K562 (cell line): Measurements from ENCODE around the gene RASL12. TPM values are rescaled to one million over a fixed set of nuclear protein-coding genes. Genes with fewer than 3 reads are reported as not detected.
A peak's percentile ranks its signal among the peaks of the same experiment; 100 is the strongest.

Experiments
- ATAC-seq: fragments of 200-7000 bp; cut with Tn5 transposase; 3 replicates; pipeline ENCODE4 v1.9.1; 2020; ENCODE audit warnings: moderate library complexity
- BruUV-seq: library from RNA; stranded (reverse); fragments of 400-500 nt; replicated peaks from 2 replicates; lab custom pipeline; 2021; lab: Mats Ljungman, UMichigan
- CTCF ChIA-PET: fragments of 300-600 bp; formaldehyde crosslinking; extraction: SDS; loops from one replicate; lab custom pipeline; 2021; ENCODE audit warnings: low intra/inter-chr PET ratio; lab: Yijun Ruan, JAX
- POLR2A ChIA-PET: fragments of 300-600, 350-650 bp; sonication (Branson Sonifier 250); formaldehyde crosslinking; extraction: SDS; loops from one replicate; lab custom pipeline; 2021; ENCODE audit warnings: antibody characterized with exemption, inconsistent platforms; lab: Yijun Ruan, JAX
- DNase-seq, 4 experiments: peaks; one replicate each; pipeline versions ENCODE4 v3.0.0 to v3.0.0-alpha.2; 2011 to 2018; ENCODE audit warnings: low spot score in 3 of 4, mixed read lengths in 3 of 4; ENCODE audit errors: extremely low read depth in 1 of 4
- FAIRE-seq: peaks from 2 replicates; lab custom pipeline; 2011; peaks lifted over from hg19 to GRCh38; lab: Jason Lieb, UNC
- H2AFZ ChIP-seq: 2 replicates; pipeline ENCODE4 v1.6.0; 2011; ENCODE audit warnings: low read depth, low read length, control low read depth, inconsistent platforms
- H3K27ac ChIP-seq: fragments of 200-600 bp; 3 replicates; pipeline ENCODE4 v1.8.0; 2011; ENCODE audit warnings: low read depth, mild to moderate bottlenecking, control low read depth, inconsistent platforms, low read length, moderate library complexity, mixed read lengths; ENCODE audit errors: extremely low read depth
- H3K27me3 ChIP-seq, 2 experiments: fragments of 300-600 bp in 1 of 2; 2 replicates in 1 of 2; 3 replicates in 1 of 2; pipeline versions ENCODE4 v1.6.0 to v1.8.0; 2011; ENCODE audit warnings: inconsistent platforms in 2 of 2, low read length in 2 of 2, mild to moderate bottlenecking in 1 of 2, mixed read lengths in 1 of 2, moderate library complexity in 1 of 2; ENCODE audit not compliant: control insufficient read depth in 2 of 2, insufficient read depth in 2 of 2
- H3K36me3 ChIP-seq: fragments of 300-600 bp; 3 replicates; pipeline ENCODE4 v1.8.0; 2011; ENCODE audit warnings: mild to moderate bottlenecking, low read length, inconsistent platforms; ENCODE audit not compliant: control insufficient read depth, insufficient read depth
- H3K4me1 ChIP-seq, 2 experiments: fragments of 200-600 bp in 1 of 2; replicated peaks in 1 of 2; 2 replicates in 1 of 2; 3 replicates in 1 of 2; pipeline versions ENCODE4 v1.5.1 to v1.8.0; 2011; ENCODE audit warnings: inconsistent platforms in 2 of 2, low read length in 2 of 2, mild to moderate bottlenecking in 1 of 2, mixed read lengths in 1 of 2, moderate library complexity in 1 of 2; ENCODE audit not compliant: control insufficient read depth in 2 of 2, insufficient read depth in 2 of 2
- H3K4me2 ChIP-seq: 2 replicates; pipeline ENCODE4 v1.6.1; 2011; ENCODE audit warnings: low read length, control low read depth, inconsistent platforms, mixed read lengths; ENCODE audit not compliant: insufficient read depth
- H3K4me3 ChIP-seq: fragments of 200-600 bp; sonication (generic), shearing (Covaris generic); 2 replicates; pipeline ENCODE4 v1.5.1; 2016; ENCODE audit warnings: control low read depth, inconsistent platforms
- H3K79me2 ChIP-seq: fragments of 200-600 bp; 3 replicates; pipeline ENCODE4 v1.8.0; 2011; ENCODE audit warnings: low read length, inconsistent platforms; ENCODE audit not compliant: control insufficient read depth, insufficient read depth
- H3K9ac ChIP-seq, 2 experiments: 2 replicates each; pipeline versions ENCODE4 v1.6.0 to v1.6.1; 2011; ENCODE audit warnings: low read depth in 2 of 2, low read length in 2 of 2, control low read depth in 1 of 2, inconsistent platforms in 1 of 2, mild to moderate bottlenecking in 1 of 2, mixed read lengths in 1 of 2; ENCODE audit not compliant: insufficient read depth in 1 of 2
- H3K9me1 ChIP-seq: one replicate; pipeline ENCODE4 v1.6.0; 2011; ENCODE audit warnings: inconsistent platforms, mild to moderate bottlenecking, low read length, moderate library complexity; ENCODE audit not compliant: control insufficient read depth, insufficient read depth
- H3K9me3 ChIP-seq: replicated peaks from 2 replicates; pipeline ENCODE4 v1.5.1; 2011; ENCODE audit warnings: low read depth, low read length, inconsistent platforms; ENCODE audit not compliant: control insufficient read depth, insufficient read depth
- H4K20me1 ChIP-seq: replicated peaks from 2 replicates; pipeline ENCODE4 v1.6.1; 2011; ENCODE audit warnings: low read length, inconsistent platforms, mixed read lengths; ENCODE audit not compliant: control insufficient read depth, insufficient read depth
- EGR1 ChIP-seq: fragments of 450-650 bp; conservative IDR thresholded peaks from 2 replicates; pipeline ENCODE4 v1.6.1; 2017; ENCODE audit warnings: mild to moderate bottlenecking
- FOXK2 ChIP-seq, 2 experiments: fragments of 450-650 bp; IDR thresholded peaks in 1 of 2; conservative IDR thresholded peaks in 1 of 2; 2 replicates each; pipeline ENCODE4 v1.6.1; 2016; ENCODE audit warnings: low read depth in 2 of 2, mild to moderate bottlenecking in 1 of 2
- HDAC1 ChIP-seq, 2 experiments: fragments of 450-650 bp; IDR thresholded peaks; 2 replicates each; pipeline ENCODE4 v1.6.1; 2016 to 2017; ENCODE audit warnings: inconsistent platforms in 1 of 2, mild to moderate bottlenecking in 1 of 2, moderate library complexity in 1 of 2
- MAX ChIP-seq: sonication (generic); formaldehyde crosslinking; IDR thresholded peaks from 2 replicates; pipeline ENCODE4 v1.9.0; 2022; ENCODE audit warnings: mild to moderate bottlenecking, missing genetic modification reagents
- NFIC ChIP-seq: fragments of 450-650 bp; IDR thresholded peaks from 2 replicates; pipeline ENCODE4 v1.6.1; 2017; ENCODE audit warnings: mild to moderate bottlenecking, inconsistent platforms
- NRF1 ChIP-seq, 2 experiments: fragments of 450-650 bp; IDR thresholded peaks in 1 of 2; conservative IDR thresholded peaks in 1 of 2; 2 replicates each; pipeline ENCODE4 v1.6.1; 2014; ENCODE audit warnings: mild to moderate bottlenecking in 2 of 2
- SNIP1 ChIP-seq: fragments of 450-650 bp; IDR thresholded peaks from 2 replicates; pipeline ENCODE4 v1.7.1; 2017; ENCODE audit warnings: low read depth, mild to moderate bottlenecking
- STAG1 ChIP-seq: sonication (generic); formaldehyde crosslinking; IDR thresholded peaks from 2 replicates; pipeline ENCODE4 v1.5.0; 2020; ENCODE audit warnings: missing genetic modification reagents, borderline replicate concordance
- YY1 ChIP-seq, 3 experiments: IDR thresholded peaks; 2 replicates each; pipeline ENCODE4 v1.6.1; 2011; ENCODE audit warnings: low read length in 2 of 3, mild to moderate bottlenecking in 2 of 3, moderate library complexity in 2 of 3, borderline replicate concordance in 1 of 3, control low read depth in 1 of 3, low read depth in 1 of 3; ENCODE audit not compliant: insufficient read depth in 3 of 3, insufficient replicate concordance in 2 of 3, control insufficient read depth in 1 of 3, insufficient read length in 1 of 3; ENCODE audit errors: extremely low read depth in 1 of 3
- ZBTB1 ChIP-seq: sonication (generic); formaldehyde crosslinking; IDR thresholded peaks from 2 replicates; pipeline ENCODE4 v1.8.1; 2023; ENCODE audit warnings: missing genetic modification reagents, low read depth, mild to moderate bottlenecking, borderline replicate concordance
- ZC3H11A ChIP-seq: IDR thresholded peaks from 2 replicates; pipeline ENCODE4 v1.6.1; 2012; ENCODE audit warnings: low read depth, low read length, improper control_type of control experiment
- ZNF121 ChIP-seq: sonication (generic); formaldehyde crosslinking; conservative IDR thresholded peaks from 2 replicates; pipeline ENCODE4 v1.8.0; 2022; ENCODE audit warnings: missing genetic modification reagents
- WGBS: fragments of 100-300 bp; shearing (Covaris generic); methylation state at CpG from one replicate; pipeline ENCODE4 v1.1.6; 2016; ENCODE audit warnings: low coverage, mixed read lengths; ENCODE audit not compliant: insufficient coverage; ENCODE audit errors: missing lambda C conversion rate; 5-methylcytosine and 5-hydroxymethylcytosine counted together
- in situ Hi-C: fragments of 300-500 bp; cut with MboI; formaldehyde crosslinking; loops from 4 replicates; pipeline ENCODE4 v1.15.0; 2018; ENCODE audit warnings: inconsistent platforms, mixed read lengths
- intact Hi-C: fragments of 100-400 bp; cut with micrococcal nuclease; formaldehyde crosslinking; loops from 2 replicates; pipeline ENCODE4 v1.14.2; 2022
- polyA plus RNA-seq, 8 experiments: library from polyadenylated mRNA; depleted of rRNA in 4 of 8; stranded (reverse) in 5 of 8; unstranded in 3 of 8; fragments of >200 nt; fragmentation: Nextera tagmentation in 2 of 8; fragmentation: Illumina TruSeq in 1 of 8; extraction: Ambion mirVana in 2 of 8; extraction: Trizol in 1 of 8; gene quantifications; 2 replicates each; pipeline versions ENCODE4 v1.2.1 to v1.2.3, GENCODE V29; 2011 to 2014; ENCODE audit warnings: inconsistent platforms in 1 of 8, missing spikeins in 1 of 8
- total RNA-seq, 7 experiments: library from RNA; depleted of rRNA in 6 of 7; stranded (reverse); fragments of >200 nt in 6 of 7; fragmentation: Illumina TruSeq in 2 of 7; extraction: Trizol in 2 of 7; gene quantifications; 2 replicates each; pipeline versions ENCODE4 v1.2.1 to v1.2.3, GENCODE V29; 2011 to 2021; ENCODE audit warnings: low replicate concordance in 1 of 7

RASL12 gene
- total and polyA plus RNA-seq, 9 of the 15 experiments (the other 6 are each of a cell fraction or from before 2014, with no cell fraction given) = not detected

DNA sequence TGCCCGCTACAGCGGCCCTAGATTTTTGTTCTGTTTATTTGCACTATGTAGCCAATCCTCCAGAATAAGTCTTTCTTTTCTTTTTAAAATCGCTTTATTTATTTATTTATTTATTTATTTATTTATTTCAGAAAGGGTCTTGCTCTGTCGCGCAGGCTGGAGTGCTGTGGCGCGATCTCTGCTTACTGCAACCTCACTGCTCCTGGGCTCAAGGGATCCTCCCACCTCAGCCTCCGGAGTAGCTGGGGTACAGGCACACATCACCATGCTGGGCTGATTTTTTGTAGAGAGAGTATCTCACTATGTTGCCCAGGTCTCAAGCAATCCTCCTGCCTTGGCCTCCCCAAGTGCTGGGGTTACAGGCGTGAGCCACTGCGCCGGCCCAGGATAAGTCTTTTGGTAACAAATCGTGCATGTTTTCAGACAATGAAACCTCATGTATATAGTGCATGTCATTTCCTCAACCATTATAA lies 38.0 kb downstream of the RASL12 start:
- peaks cover 8 to 13% of the 10 kb centered on the region in 2 experiments; a peak in 4 of 5 replicates for H3K4me1 ChIP-seq

GRCh38 chr15:65028921-65029735 lies 38.7 kb downstream of the RASL12 start, which contains the start of gene MTFMT:
Gene MTFMT (minus strand): TSS chr15:65029639. CDS start chr15:65029613, 26 bp downstream.
- Histone ChIP-seq H3K27ac (peak within 1 kb of the TSS; percentile 61), H4K20me1 (no peaks in the 10 kb centered on the region), H3K9ac (peak within 1 kb of the TSS; percentile 70 to 97), H3K4me3 (peak within 1 kb of the TSS; percentile 84), H3K79me2 (peaks cover 19% of the 10 kb centered on the region), H3K4me1 (peaks cover 8 to 13% of the 10 kb centered on the region in 2 experiments; a peak in 4 of 5 replicates), H3K27me3 (no peaks in the 10 kb centered on the region), H3K9me3 (no peaks in the 10 kb centered on the region), H3K36me3 (peaks cover 20% of the 10 kb centered on the region), H3K4me2 (peak within 1 kb of the TSS; percentile 84), H2AFZ (peak within 1 kb of the TSS; percentile 93), H3K9me1 (no peaks in the 10 kb centered on the region)
- intact Hi-C loops = no loop called here
- ChIA-PET CTCF (interaction anchor here (0.7 kb wide), 1 partner anchor 301 kb away, joined by 4 read pairs; no protein-coding TSS in a partner anchor), POLR2A (no interaction called here)
- peak; percentile 91 to 99 (median 98) for DNase-seq
- peak; percentile 70 for FAIRE-seq
- in situ Hi-C loops = no loop called here
- no TSS peak for BruUV-seq
- under 1% methylated on average over 46 of the region's 73 CpGs for WGBS
- ATAC-seq = peak; percentile 96
- TF ChIP-seq NFIC = peak; percentile 31; the same call in 1 of the 2 replicates
- TF ChIP-seq STAG1 (CRISPR knock-in tag) = no peak
- TF ChIP-seq NRF1 (conservative IDR thresholded peaks at IDR 0.05 in 1 of 2, IDR thresholded peaks at IDR 0.05 in 1 of 2) = peak; percentile 96
- peak; percentile 16 to 84 (median 64) for TF ChIP-seq YY1 (IDR thresholded peaks at IDR 0.05; ENCODE audit: borderline replicate concordance in 1 of 3, control insufficient read depth in 1 of 3, extremely low read depth in 1 of 3, insufficient read depth in 3 of 3, insufficient read length in 1 of 3, insufficient replicate concordance in 2 of 3, low read depth in 1 of 3, low read length in 2 of 3)
- no peak for TF ChIP-seq SNIP1
- TF ChIP-seq MAX (CRISPR knock-in tag) = 0 out of 2 replicates have a peak, but pooled peaks have one; percentile 31
- peak; percentile 58; the same call in 1 of the 2 replicates for TF ChIP-seq ZBTB1 (CRISPR knock-in tag)
- TF ChIP-seq HDAC1 (IDR thresholded peaks at IDR 0.05) = 0 out of 4 replicates have a peak, but pooled peaks of 1 of the 2 experiments have one; percentile 56
- peak; percentile 49 for TF ChIP-seq EGR1

More for the DNA sequence above, 38.0 kb downstream of the RASL12 start:
- Histone ChIP-seq H3K36me3 (peaks cover 20% of the 10 kb centered on the region), H3K9me3 (no peaks in the 10 kb centered on the region), H2AFZ (no peak overlapping the region), H3K9me1 (no peaks in the 10 kb centered on the region), H3K27me3 (no peaks in the 10 kb centered on the region), H3K9ac (no peak overlapping the region), H3K4me3 (peak overlapping the region; percentile 84; the same call in 1 of the 2 replicates), H3K4me2 (no peak overlapping the region), H4K20me1 (no peaks in the 10 kb centered on the region), H3K27ac (no peak overlapping the region), H3K79me2 (peaks cover 19% of the 10 kb centered on the region)
- peak; percentile 67; the same call in 1 of the 2 replicates for TF ChIP-seq ZC3H11A
- no peak for TF ChIP-seq FOXK2 (conservative IDR thresholded peaks at IDR 0.05 in 1 of 2, IDR thresholded peaks at IDR 0.05 in 1 of 2; ENCODE audit: low read depth in 2 of 2)
- TF ChIP-seq ZNF121 = peak; percentile 79
- intact Hi-C loops = loop anchor here (5.0 to 10.0 kb wide), 4 partner anchors 58 to 355 kb away; no protein-coding TSS in a partner anchor
- FAIRE-seq (no peak), DNase-seq (no peak), ATAC-seq (no peak)
- ChIA-PET CTCF (interaction anchor here (0.7 kb wide), 1 partner anchor 302 kb away, joined by 4 read pairs; no protein-coding TSS in a partner anchor), POLR2A (no interaction called here)
- 35% methylated on average over 8 of the region's 12 CpGs for WGBS
- BruUV-seq = no TSS peak
- in situ Hi-C loops = loop anchor here (10.0 kb wide), 1 partner anchor 295 kb away; no protein-coding TSS in a partner anchor
